GDM1 (cell line): ENCODE measurements around the gene LONP2.
A peak's percentile ranks its signal among the peaks of the same experiment; 100 is the strongest.
"Not testable (repeated sequence)": the region's sequence is repeated elsewhere in the genome, so short reads cannot be mapped to it uniquely, and the experiment has no call there.

ENCODE experiments used
- DNase-seq: peaks from one replicate; lab custom pipeline; 2025; lab: John Stamatoyannopoulos, UW

LONP2 gene

GRCh38 chr16:48340054-48340453, 96.0 kb downstream of the LONP2 start:
- no peak for DNase-seq

GRCh38 chr16:48342591-48342990, 98.5 kb downstream of the LONP2 start:
- no peak for DNase-seq

- DNase-seq: no peak
These were observed 103.2 kb downstream of the LONP2 start for GRCh38 chr16:48347191-48347865.

- DNase-seq: no peak
These were observed 103.9 kb downstream of the LONP2 start for GRCh38 chr16:48347980-48348379.

GRCh38 chr16:48350736-48351135, 106.6 kb downstream of the LONP2 start:
- no peak for DNase-seq

GRCh38 chr16:48352648-48353390, 108.7 kb downstream of the LONP2 start:
- DNase-seq: no peak

GRCh38 chr16:48353565-48354163, 109.6 kb downstream of the LONP2 start:
- peak; percentile 75 for DNase-seq

GRCh38 chr16:48354385-48354784, 110.3 kb downstream of the LONP2 start:
- not testable (repeated sequence) for DNase-seq

GRCh38 chr16:48354877-48355855, 111.1 kb downstream of the LONP2 start:
- no peak for DNase-seq

- no peak for DNase-seq
These were observed 112.7 kb downstream of the LONP2 start for GRCh38 chr16:48356633-48357376.

- DNase-seq: no peak
These were observed 114.3 kb downstream of the LONP2 start for GRCh38 chr16:48358419-48358818.

- DNase-seq: no peak
These were observed 115.9 kb downstream of the LONP2 start for GRCh38 chr16:48359983-48360382.

- DNase-seq: no peak
These were observed 116.9 kb downstream of the LONP2 start for GRCh38 chr16:48361012-48361411.

- no peak for DNase-seq
These were observed 117.5 kb downstream of the LONP2 start for GRCh38 chr16:48361540-48362144.

GRCh38 chr16:48365025-48365600, 121.0 kb downstream of the LONP2 start:
- no peak for DNase-seq

GRCh38 chr16:48365601-48366164, 121.6 kb downstream of the LONP2 start:
- DNase-seq: no peak

- peak; percentile 6 for DNase-seq
These were observed 122.3 kb downstream of the LONP2 start for GRCh38 chr16:48366165-48367093.

GRCh38 chr16:48367441-48368049, 123.4 kb downstream of the LONP2 start:
- DNase-seq: no peak

GRCh38 chr16:48369765-48370164, 125.7 kb downstream of the LONP2 start:
- DNase-seq: no peak
